Muscle layer of duodenum (tissue), 2 donors: Measurements from ENCODE around the gene UNC5B.

Source experiments
- H3K27ac ChIP-seq: one replicate; pipeline ENCODE4 v1.7.0; 2013; ENCODE audit warnings: mild to moderate bottlenecking, low read length
- H3K27me3 ChIP-seq: one replicate; pipeline ENCODE4 v1.7.0; 2013; ENCODE audit warnings: low read depth, mild to moderate bottlenecking, control low read depth, low read length
- H3K36me3 ChIP-seq, 2 donors: one replicate each; pipeline ENCODE4 v1.7.0; 2013; ENCODE audit warnings: low read length in 2 of 2, control low read depth in 1 of 2, mild to moderate bottlenecking in 1 of 2; ENCODE audit not compliant: insufficient read depth in 2 of 2, control insufficient read depth in 1 of 2
- H3K4me1 ChIP-seq, 2 donors: one replicate each; pipeline ENCODE4 v1.7.0; 2013; ENCODE audit warnings: low read length in 2 of 2, mild to moderate bottlenecking in 2 of 2, control low read depth in 1 of 2, moderate library complexity in 1 of 2; ENCODE audit not compliant: insufficient read depth in 2 of 2, control insufficient read depth in 1 of 2
- H3K4me3 ChIP-seq, 2 donors: one replicate each; pipeline ENCODE4 v1.7.0; 2013; ENCODE audit warnings: low read length in 2 of 2, low read depth in 1 of 2, mild to moderate bottlenecking in 1 of 2
- H3K9me3 ChIP-seq, 2 donors: one replicate each; pipeline ENCODE4 v1.7.0; 2013; ENCODE audit warnings: low read length in 2 of 2, control low read depth in 1 of 2, mild to moderate bottlenecking in 1 of 2; ENCODE audit not compliant: control insufficient read depth in 1 of 2
- donor health status: healthy.

UNC5B gene

GRCh38 chr10:71323407-71323806 is 111.0 kb downstream of the UNC5B start:
- Histone ChIP-seq H3K4me3 (no peak overlapping the region), H3K27me3 (no peaks in the 10 kb centered on the region), H3K36me3 (peaks cover 0 to 32% of the 10 kb centered on the region in 2 donors), H3K4me1 (peaks cover 0 to 11% of the 10 kb centered on the region in 2 donors), H3K27ac (no peak overlapping the region), H3K9me3 (no peaks in the 10 kb centered on the region)

GRCh38 chr10:71324743-71325142 is 112.4 kb downstream of the UNC5B start:
- H3K9me3 ChIP-seq = no peaks in the 10 kb centered on the region
- H3K27me3 ChIP-seq = no peaks in the 10 kb centered on the region
- H3K4me1 ChIP-seq = peaks cover 0 to 3% of the 10 kb centered on the region in 2 donors
- H3K36me3 ChIP-seq = peaks cover 0 to 32% of the 10 kb centered on the region in 2 donors
- H3K4me3 ChIP-seq = no peak overlapping the region
- H3K27ac ChIP-seq = no peak overlapping the region

- Histone ChIP-seq H3K27ac (no peak overlapping the region), H3K9me3 (no peaks in the 10 kb centered on the region), H3K36me3 (peaks cover 0 to 32% of the 10 kb centered on the region in 2 donors), H3K4me3 (no peak overlapping the region), H3K4me1 (no peaks in the 10 kb centered on the region), H3K27me3 (no peaks in the 10 kb centered on the region)
These were observed 112.9 kb downstream of the UNC5B start for GRCh38 chr10:71325267-71325666.

- Histone ChIP-seq H3K27ac (no peak overlapping the region), H3K36me3 (peaks cover 0 to 38% of the 10 kb centered on the region in 2 donors), H3K4me1 (no peaks in the 10 kb centered on the region), H3K27me3 (no peaks in the 10 kb centered on the region), H3K4me3 (no peak overlapping the region), H3K9me3 (no peaks in the 10 kb centered on the region)
These were observed 114.1 kb downstream of the UNC5B start for GRCh38 chr10:71326464-71326881.

GRCh38 chr10:71330789-71331404 is 118.5 kb downstream of the UNC5B start:
- Histone ChIP-seq H3K27me3 (no peaks in the 10 kb centered on the region), H3K9me3 (no peaks in the 10 kb centered on the region), H3K36me3 (peaks cover 0 to 6% of the 10 kb centered on the region in 2 donors), H3K4me1 (no peaks in the 10 kb centered on the region), H3K27ac (no peak overlapping the region), H3K4me3 (no peak overlapping the region)

- no peaks in the 10 kb centered on the region for H3K4me1 ChIP-seq
- H3K9me3 ChIP-seq = no peaks in the 10 kb centered on the region
- H3K27ac ChIP-seq = no peak overlapping the region
- no peak overlapping the region for H3K4me3 ChIP-seq
- peaks cover 0 to 6% of the 10 kb centered on the region in 2 donors for H3K36me3 ChIP-seq
- no peaks in the 10 kb centered on the region for H3K27me3 ChIP-seq
These were observed 119.4 kb downstream of the UNC5B start for GRCh38 chr10:71331736-71332135.

GRCh38 chr10:71332466-71332865 is 120.1 kb downstream of the UNC5B start:
- Histone ChIP-seq H3K9me3 (no peaks in the 10 kb centered on the region), H3K4me3 (no peak overlapping the region), H3K27me3 (no peaks in the 10 kb centered on the region), H3K36me3 (peaks cover 0 to 6% of the 10 kb centered on the region in 2 donors), H3K4me1 (no peaks in the 10 kb centered on the region), H3K27ac (no peak overlapping the region)

- H3K36me3 ChIP-seq = peaks cover 0 to 11% of the 10 kb centered on the region in 2 donors
- no peaks in the 10 kb centered on the region for H3K27me3 ChIP-seq
- no peaks in the 10 kb centered on the region for H3K9me3 ChIP-seq
- no peak overlapping the region for H3K4me3 ChIP-seq
- H3K4me1 ChIP-seq = no peaks in the 10 kb centered on the region
- H3K27ac ChIP-seq = no peak overlapping the region
These were observed 120.9 kb downstream of the UNC5B start for GRCh38 chr10:71333129-71333887.

- H3K4me1 ChIP-seq = no peaks in the 10 kb centered on the region
- H3K27ac ChIP-seq = no peak overlapping the region
- H3K9me3 ChIP-seq = no peaks in the 10 kb centered on the region
- peaks cover 0 to 20% of the 10 kb centered on the region in 2 donors for H3K36me3 ChIP-seq
- H3K27me3 ChIP-seq = no peaks in the 10 kb centered on the region
- H3K4me3 ChIP-seq = no peak overlapping the region
These were observed 121.9 kb downstream of the UNC5B start for GRCh38 chr10:71334221-71334791.

GRCh38 chr10:71335173-71335708 is 122.9 kb downstream of the UNC5B start:
- no peak overlapping the region for H3K4me3 ChIP-seq
- peaks cover 0 to 28% of the 10 kb centered on the region in 2 donors for H3K36me3 ChIP-seq
- H3K9me3 ChIP-seq = no peaks in the 10 kb centered on the region
- H3K4me1 ChIP-seq = no peaks in the 10 kb centered on the region
- H3K27ac ChIP-seq = no peak overlapping the region
- H3K27me3 ChIP-seq = no peaks in the 10 kb centered on the region

GRCh38 chr10:71336632-71337031 is 124.3 kb downstream of the UNC5B start:
- H3K36me3 ChIP-seq = peaks cover 0 to 28% of the 10 kb centered on the region in 2 donors

More at GRCh38 chr10:71336632-71337031, 124.3 kb downstream of the UNC5B start:
- H3K27ac ChIP-seq = no peak overlapping the region
- H3K4me1 ChIP-seq = no peaks in the 10 kb centered on the region
- H3K4me3 ChIP-seq = no peak overlapping the region
- H3K27me3 ChIP-seq = no peaks in the 10 kb centered on the region
- no peaks in the 10 kb centered on the region for H3K9me3 ChIP-seq
